ENCODE measurements around the gene ALG14.
"Not testable (repeated sequence)": the region's sequence is repeated elsewhere in the genome, so short reads cannot be mapped to it uniquely, and the experiment has no call there.

Gene ALG14

DNA sequence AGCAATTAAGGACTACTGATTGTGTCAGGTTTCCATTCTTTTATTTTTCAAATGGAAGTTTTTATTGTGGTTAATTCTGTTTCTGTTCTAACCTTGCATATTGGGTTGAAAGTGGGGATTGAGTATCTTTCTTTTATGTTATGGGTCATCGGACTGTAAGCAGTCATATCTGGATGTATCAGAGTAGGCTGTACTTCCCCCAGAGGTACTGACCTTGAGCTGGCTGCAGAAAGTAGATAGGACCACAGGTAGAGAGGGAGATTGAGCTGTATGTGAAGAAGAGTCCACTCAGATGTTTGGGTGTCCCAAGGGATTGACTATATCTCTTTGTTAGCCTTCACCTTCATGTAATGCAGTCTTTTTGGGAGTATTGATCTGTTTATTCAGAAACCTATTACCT is 20.5 kb upstream of the ALG14 start:
- Histone ChIP-seq H3K4me1 (ENCODE audit: control insufficient read depth, low read length) (no peaks in the 10 kb centered on the region), H3K79me2 (ENCODE audit: control insufficient read depth, low read length) (no peaks in the 10 kb centered on the region), H3K9me3 (ENCODE audit: control insufficient read depth, insufficient read depth, low read length) (no peaks in the 10 kb centered on the region), H3K27ac (ENCODE audit: low read depth, low read length) (no peak overlapping the region), H4K20me1 (ENCODE audit: control insufficient read depth, insufficient read depth, low read depth, low read length) (no peaks in the 10 kb centered on the region), H3K27me3 (ENCODE audit: control insufficient read depth, low read length) (no peaks in the 10 kb centered on the region), H3K36me3 (ENCODE audit: control insufficient read depth, low read length) (no peaks in the 10 kb centered on the region), H3K4me3 (ENCODE audit: low read length) (no peak overlapping the region), H3K4me2 (ENCODE audit: low read length) (no peak overlapping the region), H3F3A (ENCODE audit: control insufficient read depth, insufficient read depth) (no peaks in the 10 kb centered on the region), H3K9me2 (replicated peaks; ENCODE audit: control insufficient read depth, low read length) (no peaks in the 10 kb centered on the region)
- TF ChIP-seq EZH2phosphoT487 (IDR thresholded peaks at IDR 0.05; ENCODE audit: borderline replicate concordance, low read length) (no peak), CTCF (IDR thresholded peaks at IDR 0.05; ENCODE audit: low read depth, low read length, poor library complexity, severe bottlenecking) (no peak)

- H3K4me2 ChIP-seq (ENCODE audit: low read length); H4K20me1 ChIP-seq (ENCODE audit: control insufficient read depth, insufficient read depth, low read depth, low read length); H3K79me2 ChIP-seq (ENCODE audit: control insufficient read depth, low read length); H3K9me3 ChIP-seq (ENCODE audit: control insufficient read depth, insufficient read depth, low read length); H3K9me2 ChIP-seq (replicated peaks; ENCODE audit: control insufficient read depth, low read length); H3K4me3 ChIP-seq (ENCODE audit: low read length); H3K36me3 ChIP-seq (ENCODE audit: control insufficient read depth, low read length); H3K27ac ChIP-seq (ENCODE audit: low read depth, low read length); H3K4me1 ChIP-seq (ENCODE audit: control insufficient read depth, low read length); H3K27me3 ChIP-seq (ENCODE audit: control insufficient read depth, low read length); H3F3A ChIP-seq (ENCODE audit: control insufficient read depth, insufficient read depth): not testable (repeated sequence)
Measured at GRCh38 chr1:95092891-95093290, 20.1 kb upstream of the ALG14 start.

- not testable (repeated sequence) for H3K4me2 ChIP-seq (ENCODE audit: low read length); H3K9me3 ChIP-seq (ENCODE audit: control insufficient read depth, insufficient read depth, low read length); H3F3A ChIP-seq (ENCODE audit: control insufficient read depth, insufficient read depth); H3K4me3 ChIP-seq (ENCODE audit: low read length); H4K20me1 ChIP-seq (ENCODE audit: control insufficient read depth, insufficient read depth, low read depth, low read length); H3K4me1 ChIP-seq (ENCODE audit: control insufficient read depth, low read length); H3K27ac ChIP-seq (ENCODE audit: low read depth, low read length); H3K9me2 ChIP-seq (replicated peaks; ENCODE audit: control insufficient read depth, low read length); H3K79me2 ChIP-seq (ENCODE audit: control insufficient read depth, low read length); H3K36me3 ChIP-seq (ENCODE audit: control insufficient read depth, low read length); H3K27me3 ChIP-seq (ENCODE audit: control insufficient read depth, low read length)
Measured at GRCh38 chr1:95091290-95091689, 18.5 kb upstream of the ALG14 start.

DNA sequence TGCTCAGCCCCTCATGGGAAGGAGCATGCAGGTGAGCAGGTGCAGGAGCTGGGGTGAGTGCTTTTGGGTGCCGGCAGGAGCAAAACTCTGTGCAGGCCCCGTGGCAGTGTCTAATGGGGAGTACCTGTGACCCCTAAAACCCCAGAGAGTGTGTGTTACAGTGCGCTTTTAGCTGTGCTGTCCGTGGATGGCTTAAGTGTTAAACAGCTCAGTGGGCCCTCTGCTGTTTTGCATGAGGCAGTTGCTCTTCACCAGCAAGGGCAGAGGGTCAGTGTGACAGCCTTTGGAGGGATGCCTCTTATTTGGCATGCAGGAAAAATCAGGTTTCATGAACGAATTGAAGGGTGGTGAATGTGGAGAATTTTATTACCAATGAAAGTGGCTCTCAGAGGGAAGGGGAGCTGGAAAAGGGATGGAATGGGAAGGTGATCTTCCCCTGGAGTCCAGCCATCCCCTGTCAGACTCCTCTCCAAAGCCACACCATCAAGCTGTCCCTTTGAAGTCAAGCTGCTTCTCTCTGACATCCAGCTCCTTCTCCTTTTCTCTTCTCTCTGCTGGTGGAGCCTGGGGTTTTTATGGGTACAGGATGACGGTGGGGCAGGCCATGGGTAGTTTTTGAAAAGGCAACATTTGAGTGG is 17.0 kb upstream of the ALG14 start:
- Histone ChIP-seq H3K36me3 (ENCODE audit: control insufficient read depth, low read length) (no peaks in the 10 kb centered on the region), H3K9me3 (ENCODE audit: control insufficient read depth, insufficient read depth, low read length) (no peaks in the 10 kb centered on the region), H3F3A (ENCODE audit: control insufficient read depth, insufficient read depth) (no peaks in the 10 kb centered on the region), H3K9me2 (replicated peaks; ENCODE audit: control insufficient read depth, low read length) (no peaks in the 10 kb centered on the region), H3K79me2 (ENCODE audit: control insufficient read depth, low read length) (no peaks in the 10 kb centered on the region), H3K4me3 (ENCODE audit: low read length) (no peak overlapping the region), H3K27ac (ENCODE audit: low read depth, low read length) (no peak overlapping the region), H3K4me1 (ENCODE audit: control insufficient read depth, low read length) (no peaks in the 10 kb centered on the region), H3K4me2 (ENCODE audit: low read length) (no peak overlapping the region), H3K27me3 (ENCODE audit: control insufficient read depth, low read length) (peaks cover 4% of the 10 kb centered on the region; the same call in 1 of the 2 replicates), H4K20me1 (ENCODE audit: control insufficient read depth, insufficient read depth, low read depth, low read length) (no peaks in the 10 kb centered on the region)
- no peak for TF ChIP-seq CTCF (IDR thresholded peaks at IDR 0.05; ENCODE audit: low read depth, low read length, poor library complexity, severe bottlenecking)
- no peak for TF ChIP-seq EZH2phosphoT487 (IDR thresholded peaks at IDR 0.05; ENCODE audit: borderline replicate concordance, low read length)

All from DOHH2 (cell line).